PC-3 (cell line): ENCODE results near the gene KMT5C. TPM values are rescaled to one million over a fixed set of nuclear protein-coding genes. Genes with fewer than 3 reads are reported as not detected.

Experiments used
- ATAC-seq: fragments of 200-7000 bp; cut with Tn5 transposase; 2 replicates; pipeline ENCODE4 v1.9.1; 2020; ENCODE audit warnings: mild to moderate bottlenecking, moderate library complexity
- BruUV-seq: library from RNA; stranded (reverse); fragments of 400-500 nt; replicated peaks from 2 replicates; lab custom pipeline; 2021; lab: Mats Ljungman, UMichigan
- CTCF ChIA-PET: fragments of 300-600 bp; sonication (Branson Sonifier 250); formaldehyde crosslinking; loops from one replicate; lab custom pipeline; 2022; ENCODE audit warnings: antibody characterized with exemption; lab: Charles Lee
- POLR2A ChIA-PET: fragments of 300-600 bp; sonication (Branson Sonifier 250); formaldehyde crosslinking; loops from one replicate; lab custom pipeline; 2022; ENCODE audit warnings: antibody characterized with exemption; ENCODE audit not compliant: unreplicated experiment; lab: Charles Lee
- DNase-seq: peaks from one replicate; pipeline ENCODE4 v3.0.0-alpha.2; 2015
- H2AFZ ChIP-seq: fragments of 300-600 bp; sonication (generic); 2 replicates; pipeline ENCODE4 v1.6.0; 2016; ENCODE audit warnings: antibody characterized with exemption, low read length
- H3F3A ChIP-seq: fragments of 300-600 bp; sonication (generic); one replicate; pipeline ENCODE4 v1.6.0; 2017; ENCODE audit warnings: antibody characterized with exemption, low read length, control low read depth, mild to moderate bottlenecking; ENCODE audit not compliant: unreplicated experiment
- H3K27ac ChIP-seq: fragments of 300-600 bp; sonication (generic); 2 replicates; pipeline ENCODE4 v1.5.1; 2016; ENCODE audit warnings: mild to moderate bottlenecking, low read length
- H3K27me3 ChIP-seq: fragments of 300-600 bp; sonication (generic); 2 replicates; pipeline ENCODE4 v1.6.1; 2016; ENCODE audit warnings: low read length, mixed read lengths
- H3K36me3 ChIP-seq: fragments of 300-600 bp; sonication (generic); 2 replicates; pipeline ENCODE4 v1.6.1; 2016; ENCODE audit warnings: low read depth, mixed run types, low read length, mixed read lengths
- H3K4me1 ChIP-seq: fragments of 300-600 bp; sonication (generic); 2 replicates; pipeline ENCODE4 v1.5.1; 2016; ENCODE audit warnings: low read length; ENCODE audit not compliant: insufficient read depth
- H3K4me2 ChIP-seq: fragments of 300-600 bp; sonication (generic); 2 replicates; pipeline ENCODE4 v1.6.0; 2016; ENCODE audit warnings: low read length
- H3K4me3 ChIP-seq: fragments of 300-600 bp; sonication (generic); 2 replicates; pipeline ENCODE4 v1.5.1; 2016; ENCODE audit warnings: mild to moderate bottlenecking, low read length, mixed read lengths
- H3K79me2 ChIP-seq: fragments of 300-600 bp; sonication (generic); 2 replicates; pipeline ENCODE4 v1.6.1; 2017; ENCODE audit warnings: low read length, mixed read lengths
- H3K9ac ChIP-seq: fragments of 300-600 bp; sonication (generic); 2 replicates; pipeline ENCODE4 v1.6.0; 2016; ENCODE audit warnings: mild to moderate bottlenecking, low read length
- H3K9me2 ChIP-seq: fragments of 300-600 bp; sonication (generic); replicated peaks from 2 replicates; pipeline ENCODE4 v1.6.1; 2016; ENCODE audit warnings: mixed run types, low read length, mixed read lengths
- H3K9me3 ChIP-seq: fragments of 300-600 bp; sonication (generic); 2 replicates; pipeline ENCODE4 v1.6.1; 2016; ENCODE audit warnings: low read length, mixed read lengths
- H4K20me1 ChIP-seq: fragments of 300-600 bp; sonication (generic); 2 replicates; pipeline ENCODE4 v1.6.1; 2016; ENCODE audit warnings: low read length, mixed read lengths
- CTCF ChIP-seq: fragments of 300-600 bp; sonication (generic); conservative IDR thresholded peaks from 2 replicates; pipeline ENCODE4 v1.5.1; 2017; ENCODE audit warnings: antibody characterized with exemption, low read depth, mild to moderate bottlenecking, low read length
- EZH2 ChIP-seq: fragments of 300-600 bp; sonication (generic); IDR thresholded peaks from one replicate; pipeline ENCODE4 v1.6.1; 2017; ENCODE audit warnings: antibody characterized with exemption, mild to moderate bottlenecking, low read length; ENCODE audit not compliant: unreplicated experiment
- EZH2phosphoT487 ChIP-seq: fragments of 300-600 bp; sonication (generic); IDR thresholded peaks from 2 replicates; pipeline ENCODE4 v1.6.1; 2018; ENCODE audit warnings: mild to moderate bottlenecking, antibody characterized with exemption, low read length, borderline replicate concordance
- intact Hi-C: fragments of 100-400 bp; cut with micrococcal nuclease; formaldehyde crosslinking; loops from 2 replicates; pipeline ENCODE4 v1.9.0; 2023
- total RNA-seq: library from RNA; depleted of rRNA; stranded (reverse); fragments of >200 nt; gene quantifications from 2 replicates; pipeline ENCODE4 v1.2.3, GENCODE V29; 2014

Gene KMT5C
- total RNA-seq, 1 experiment from 2014 or later: 21.9 TPM

GRCh38 chr19:55305491-55305890 lies 34.2 kb upstream of the KMT5C start:
- no TSS peak for BruUV-seq
- Histone ChIP-seq H3K4me2 (no peak overlapping the region), H3K27me3 (no peaks in the 10 kb centered on the region), H3K9me2 (no peaks in the 10 kb centered on the region), H3F3A (no peaks in the 10 kb centered on the region), H3K4me1 (peaks cover 7% of the 10 kb centered on the region; the same call in 1 of the 2 replicates), H3K4me3 (no peak overlapping the region), H3K9me3 (no peaks in the 10 kb centered on the region), H3K79me2 (no peaks in the 10 kb centered on the region), H3K27ac (no peak overlapping the region), H3K9ac (no peak overlapping the region), H3K36me3 (no peaks in the 10 kb centered on the region), H4K20me1 (no peaks in the 10 kb centered on the region), H2AFZ (no peak overlapping the region)
- CTCF ChIA-PET: interaction anchor here (1.8 kb wide), 1 partner anchor 34 kb away, joined by 5 read pairs; the partner anchor contains the start of gene KMT5C
- peak; percentile 56 for DNase-seq
- intact Hi-C loops: no loop called here
- peak; percentile 55 for ATAC-seq
- POLR2A ChIA-PET: no interaction called here
- no peak for TF ChIP-seq EZH2

- peak; percentile 39 for DNase-seq
Measured at GRCh38 chr19:55305983-55306562, 33.6 kb upstream of the KMT5C start.

GRCh38 chr19:55306712-55307111 lies 33.0 kb upstream of the KMT5C start:
- ChIA-PET POLR2A (no interaction called here), CTCF (interaction anchor here (1.8 kb wide), 1 partner anchor 32 kb away, joined by 5 read pairs; the partner anchor contains the start of gene KMT5C)
- Histone ChIP-seq H3K4me1 (peaks cover 3% of the 10 kb centered on the region; the same call in 1 of the 2 replicates), H3K9ac (no peak overlapping the region), H3K9me2 (no peaks in the 10 kb centered on the region), H3K4me3 (no peak overlapping the region), H3K27me3 (no peaks in the 10 kb centered on the region), H3K4me2 (no peak overlapping the region), H3K79me2 (no peaks in the 10 kb centered on the region), H2AFZ (no peak overlapping the region), H3K27ac (no peak overlapping the region), H3K9me3 (no peaks in the 10 kb centered on the region), H3F3A (no peaks in the 10 kb centered on the region), H3K36me3 (no peaks in the 10 kb centered on the region), H4K20me1 (no peaks in the 10 kb centered on the region)
- intact Hi-C loops: no loop called here
- no TSS peak for BruUV-seq
- ATAC-seq: no peak
- no peak for DNase-seq
- TF ChIP-seq EZH2: no peak
- no peak for TF ChIP-seq CTCF
- TF ChIP-seq EZH2phosphoT487: no peak

More at GRCh38 chr19:55305983-55306562, 33.6 kb upstream of the KMT5C start:
- CTCF ChIA-PET: interaction anchor here (1.8 kb wide), 1 partner anchor 33 kb away, joined by 5 read pairs; the partner anchor contains the start of gene KMT5C
- Histone ChIP-seq H3K9me3 (no peaks in the 10 kb centered on the region), H3K4me3 (no peak overlapping the region), H3K9ac (no peak overlapping the region), H3F3A (no peaks in the 10 kb centered on the region), H3K9me2 (no peaks in the 10 kb centered on the region), H2AFZ (no peak overlapping the region), H3K36me3 (no peaks in the 10 kb centered on the region), H3K4me1 (peaks cover 7% of the 10 kb centered on the region; the same call in 1 of the 2 replicates), H3K27ac (no peak overlapping the region), H3K27me3 (no peaks in the 10 kb centered on the region), H4K20me1 (no peaks in the 10 kb centered on the region), H3K79me2 (no peaks in the 10 kb centered on the region), H3K4me2 (no peak overlapping the region)
- TF ChIP-seq EZH2phosphoT487 (no peak), CTCF (no peak), EZH2 (no peak)
- POLR2A ChIA-PET: no interaction called here
- no peak for ATAC-seq
- intact Hi-C loops: no loop called here
- BruUV-seq: no TSS peak
